Mucosa of descending colon (tissue), 3 donors: ENCODE data around the gene SLC19A2. TPM values are rescaled to one million over a fixed set of nuclear protein-coding genes. Genes with fewer than 3 reads are reported as not detected.

ENCODE experiments used
- ATAC-seq: fragments of 200-7000 bp; cut with Tn5 transposase; one replicate; pipeline ENCODE4 v1.9.1; 2020; ENCODE audit warnings: mild to moderate bottlenecking, moderate library complexity
- DNase-seq, 3 donors: peaks; one replicate each; pipeline ENCODE4 v3.0.0-alpha.2; 2020
- H3K36me3 ChIP-seq: fragments of 200-600 bp; one replicate; pipeline ENCODE4 v1.8.0; 2021; ENCODE audit warnings: low read depth, mild to moderate bottlenecking
- H3K4me1 ChIP-seq: fragments of 200-600 bp; one replicate; pipeline ENCODE4 v1.8.0; 2021; ENCODE audit warnings: low read depth, mild to moderate bottlenecking
- H3K4me3 ChIP-seq: fragments of 200-600 bp; one replicate; pipeline ENCODE4 v1.8.0; 2021; ENCODE audit warnings: mild to moderate bottlenecking
- H3K9me3 ChIP-seq: fragments of 200-600 bp; one replicate; pipeline ENCODE4 v1.8.0; 2021; ENCODE audit warnings: mild to moderate bottlenecking
- intact Hi-C, 2 donors: fragments of 100-400 bp; cut with DNase I in 1 of 2; cut with micrococcal nuclease in 1 of 2; formaldehyde crosslinking; loops; one replicate each; pipeline versions ENCODE4 v1.11.0 to v1.11.1; 2022; cut with DNase I, micrococcal nuclease
- total RNA-seq, 3 donors: library from RNA; stranded (reverse); fragmentation: NEBNext Ultra II Directional in 2 of 3; extraction: Animal tissue kit (Norgen Biotek cat#: 25700) in 2 of 3; gene quantifications; one replicate each; pipeline versions ENCODE4 v1.2.1 to v1.2.4, GENCODE V29; 2021 to 2023
- TF ChIP-seq, protein P1 (sequence below): fragments of 200-600 bp; IDR thresholded peaks from one replicate; pipeline ENCODE4 v1.8.0; 2022; ENCODE audit warnings: antibody characterized with exemption, mild to moderate bottlenecking
- donor health status: DM: no; HTN: no; CAD: no; lungs with moderate emphysema.
- donor health status: DM: no; HTN: no; CAD: no.
- donor health status: DM: no; HTN: yes; CAD: no.

The SLC19A2 gene
- total RNA-seq, 3 donors from 2014 or later, result 5.5 to 11.1 (median 7.3) TPM

DNA sequence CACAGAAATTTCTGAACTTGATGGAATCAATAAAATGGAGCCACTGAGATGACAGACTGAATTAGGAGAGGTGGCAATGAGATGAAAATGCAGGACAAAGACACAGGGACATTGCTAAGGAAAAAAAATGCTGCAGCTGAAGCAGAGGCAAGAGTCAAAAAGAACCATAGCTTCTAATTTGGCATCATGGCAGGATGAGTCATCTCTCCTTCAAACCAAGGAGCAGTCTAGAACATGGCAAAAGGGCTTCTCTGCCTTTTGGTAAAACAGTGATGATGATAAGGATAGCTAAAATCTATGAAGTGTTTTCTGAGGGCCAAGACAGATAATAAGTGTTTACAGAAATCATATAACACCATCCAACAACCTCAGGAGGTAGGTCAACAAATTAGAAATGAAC lies 16.8 kb downstream of the SLC19A2 start:
- TF ChIP-seq, protein P1, sequence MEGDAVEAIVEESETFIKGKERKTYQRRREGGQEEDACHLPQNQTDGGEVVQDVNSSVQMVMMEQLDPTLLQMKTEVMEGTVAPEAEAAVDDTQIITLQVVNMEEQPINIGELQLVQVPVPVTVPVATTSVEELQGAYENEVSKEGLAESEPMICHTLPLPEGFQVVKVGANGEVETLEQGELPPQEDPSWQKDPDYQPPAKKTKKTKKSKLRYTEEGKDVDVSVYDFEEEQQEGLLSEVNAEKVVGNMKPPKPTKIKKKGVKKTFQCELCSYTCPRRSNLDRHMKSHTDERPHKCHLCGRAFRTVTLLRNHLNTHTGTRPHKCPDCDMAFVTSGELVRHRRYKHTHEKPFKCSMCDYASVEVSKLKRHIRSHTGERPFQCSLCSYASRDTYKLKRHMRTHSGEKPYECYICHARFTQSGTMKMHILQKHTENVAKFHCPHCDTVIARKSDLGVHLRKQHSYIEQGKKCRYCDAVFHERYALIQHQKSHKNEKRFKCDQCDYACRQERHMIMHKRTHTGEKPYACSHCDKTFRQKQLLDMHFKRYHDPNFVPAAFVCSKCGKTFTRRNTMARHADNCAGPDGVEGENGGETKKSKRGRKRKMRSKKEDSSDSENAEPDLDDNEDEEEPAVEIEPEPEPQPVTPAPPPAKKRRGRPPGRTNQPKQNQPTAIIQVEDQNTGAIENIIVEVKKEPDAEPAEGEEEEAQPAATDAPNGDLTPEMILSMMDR, result no peak
- Histone ChIP-seq H3K36me3 (no peaks in the 10 kb centered on the region), H3K4me3 (no peak overlapping the region), H3K9me3 (no peaks in the 10 kb centered on the region), H3K4me1 (no peaks in the 10 kb centered on the region)
- ATAC-seq, result no peak
- DNase-seq, result no peak
- intact Hi-C loops, result loop anchor here (5.0 kb wide), 2 partner anchors 73 to 78 kb away; no protein-coding TSS in a partner anchor

DNA sequence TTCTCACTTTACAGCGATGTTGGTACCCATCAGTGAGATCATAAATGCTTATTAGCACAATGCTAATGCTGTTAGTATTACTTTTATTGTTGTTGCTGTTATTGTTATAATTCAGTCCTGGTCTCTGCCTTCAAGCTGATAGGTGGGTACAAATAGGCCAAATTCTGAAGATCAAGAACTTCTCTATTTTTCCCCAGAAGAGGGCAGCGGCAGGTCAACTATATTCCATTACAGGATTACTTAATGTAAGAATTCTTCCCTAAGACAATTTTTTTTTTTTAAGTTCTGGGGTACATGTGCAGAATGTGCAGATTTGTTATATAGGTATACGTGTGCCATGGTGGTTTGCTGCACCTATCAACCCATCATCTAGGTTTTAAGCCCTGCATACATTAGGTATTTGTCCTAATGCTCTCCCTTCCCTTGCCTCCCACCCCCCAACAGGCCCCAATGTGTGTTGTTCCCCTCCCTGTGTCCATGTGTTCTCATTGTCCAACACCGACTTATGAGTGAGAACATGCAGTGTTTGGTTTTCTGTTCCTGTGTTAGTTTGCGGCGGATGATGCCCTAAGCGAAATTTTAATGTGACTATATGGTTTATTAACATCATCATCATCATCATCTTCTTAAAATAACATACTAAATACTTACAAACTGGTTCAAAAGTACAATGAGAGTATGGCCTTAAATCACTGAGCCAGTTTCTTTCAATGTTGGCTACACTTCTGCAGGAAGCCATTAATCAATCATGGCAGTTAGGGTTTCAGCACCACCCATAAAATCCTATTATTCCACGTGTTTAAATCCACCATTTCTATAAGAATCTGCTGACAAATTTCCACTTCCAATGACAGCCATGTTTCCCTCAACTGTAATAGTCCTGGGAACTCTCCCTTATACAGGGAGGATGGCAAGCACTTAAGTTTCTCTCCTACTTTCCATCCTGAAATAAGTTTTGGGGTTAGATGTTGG lies 19.2 kb downstream of the SLC19A2 start:
- intact Hi-C loops, result loop anchor here (5.0 kb wide), 2 partner anchors 76 to 81 kb away; no protein-coding TSS in a partner anchor
- no peak for ATAC-seq
- peak in 1 of 3 donors; percentile 67 for DNase-seq
- TF ChIP-seq, protein P1, result no peak
- no peak overlapping the region for H3K4me3 ChIP-seq
- no peaks in the 10 kb centered on the region for H3K9me3 ChIP-seq
- no peaks in the 10 kb centered on the region for H3K36me3 ChIP-seq
- no peaks in the 10 kb centered on the region for H3K4me1 ChIP-seq

DNA sequence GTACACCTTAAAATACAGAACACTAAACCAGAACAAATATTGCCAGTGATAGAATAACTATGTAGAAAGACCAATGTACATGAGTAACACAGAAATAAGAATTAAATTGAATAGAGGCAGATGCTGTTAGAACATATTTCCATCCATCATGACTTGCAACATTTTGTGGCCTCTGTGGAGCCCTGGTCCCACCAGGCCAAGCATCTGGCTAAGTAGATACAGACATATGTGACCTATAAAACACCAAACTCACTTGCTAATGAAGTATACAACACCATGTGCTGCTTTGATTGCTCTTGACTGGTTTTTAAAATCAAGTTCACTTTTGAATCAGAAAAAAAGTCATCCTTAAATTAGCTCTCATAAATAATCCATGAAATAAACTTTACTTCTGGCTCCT lies 20.5 kb downstream of the SLC19A2 start:
- DNase-seq, result no peak
- TF ChIP-seq, protein P1, result no peak
- intact Hi-C loops, result loop anchor here (5.0 kb wide), 2 partner anchors 77 to 82 kb away; no protein-coding TSS in a partner anchor
- no peak for ATAC-seq
- H3K9me3 ChIP-seq, result no peaks in the 10 kb centered on the region
- no peaks in the 10 kb centered on the region for H3K36me3 ChIP-seq
- no peak overlapping the region for H3K4me3 ChIP-seq
- H3K4me1 ChIP-seq, result no peaks in the 10 kb centered on the region

DNA sequence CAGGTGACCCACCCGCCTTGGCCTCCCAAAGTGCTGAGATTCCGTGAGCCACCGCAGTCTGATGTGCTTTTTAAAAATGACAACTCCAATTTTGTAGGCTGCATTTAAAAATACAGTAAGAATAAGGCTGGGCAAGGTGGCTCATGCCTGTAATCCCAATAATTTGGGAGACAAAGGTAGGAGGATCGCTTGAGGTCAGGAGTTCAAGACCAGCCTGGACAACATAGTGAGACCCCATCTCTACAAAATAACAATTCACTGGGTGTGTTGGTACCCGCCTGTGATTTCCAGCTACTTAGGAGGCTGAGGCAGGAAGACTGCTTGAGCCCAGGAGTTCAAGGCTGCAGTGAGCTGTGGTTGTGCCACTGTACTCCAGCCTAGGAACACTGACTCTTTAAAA lies 23.4 kb downstream of the SLC19A2 start:
- Histone ChIP-seq H3K9me3 (peaks cover 6% of the 10 kb centered on the region), H3K4me3 (no peak overlapping the region), H3K36me3 (no peaks in the 10 kb centered on the region), H3K4me1 (no peaks in the 10 kb centered on the region)
- TF ChIP-seq, protein P1, result no peak
- ATAC-seq (no peak), DNase-seq (no peak)
- intact Hi-C loops, result no loop called here

DNA sequence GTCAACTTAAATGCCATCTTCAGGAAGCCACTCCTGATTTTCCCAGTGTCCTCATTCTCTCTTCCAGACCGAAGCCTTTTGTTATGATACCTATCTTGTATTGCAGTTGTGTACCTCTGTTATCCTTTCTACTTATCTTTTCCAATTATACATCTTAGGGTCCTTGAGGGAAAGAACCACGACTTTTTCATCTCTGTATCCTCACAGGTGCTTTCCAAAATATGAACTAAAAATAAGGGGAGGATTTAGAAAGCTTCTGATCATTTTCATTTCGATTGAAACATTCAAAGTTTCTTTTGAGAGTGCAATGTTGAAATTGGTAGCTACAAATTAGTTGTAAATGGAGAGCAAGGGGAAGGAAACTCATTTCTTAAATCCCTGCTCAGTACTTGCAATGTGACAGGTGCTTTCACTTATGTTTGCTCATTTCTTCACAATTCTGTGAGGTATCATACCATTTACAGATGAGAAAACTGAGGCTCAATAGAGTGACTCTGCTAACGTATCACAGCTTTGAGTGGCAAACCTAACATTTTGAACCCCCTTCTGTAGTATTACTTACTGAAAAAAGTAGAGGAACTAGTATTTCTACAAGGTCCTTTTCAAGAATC lies 24.2 kb downstream of the SLC19A2 start:
- peaks cover 13% of the 10 kb centered on the region for H3K9me3 ChIP-seq
- H3K4me1 ChIP-seq, result no peaks in the 10 kb centered on the region
- H3K4me3 ChIP-seq, result no peak overlapping the region
- no peaks in the 10 kb centered on the region for H3K36me3 ChIP-seq
- intact Hi-C loops, result no loop called here
- ATAC-seq, result no peak
- DNase-seq, result no peak
- TF ChIP-seq, protein P1, result no peak
